ENCODE results near the gene ELMO3.

GRCh38 chr16:67206838-67207248 lies 7.9 kb downstream of the ELMO3 start:
- TF ChIP-seq POLR2A (IDR thresholded peaks at IDR 0.05; ENCODE audit: low read depth, low read length) (no peak), TAF1 (IDR thresholded peaks at IDR 0.05; ENCODE audit: low read depth, low read length) (no peak), POLR2AphosphoS5 (IDR thresholded peaks at IDR 0.05; ENCODE audit: low read depth, low read length) (no peak)
